ENCODE results near the gene GPX2. TPM values are rescaled to one million over a fixed set of nuclear protein-coding genes. Genes with fewer than 3 reads are reported as not detected.

GPX2 gene
- total and polyA plus RNA-seq, 12 donors: 0.31 to 1.4 (median 0.55) TPM; not detected in 8

- H3K4me1 ChIP-seq (replicated peaks in 1 of 2): no peaks in the 10 kb centered on the region
- no peak overlapping the region for H3K27ac ChIP-seq
- TF ChIP-seq CTCF (IDR thresholded peaks at IDR 0.05) (no peak), POLR2A (IDR thresholded peaks at IDR 0.05) (no peak)
- intact Hi-C loops (cut with DNase I): no loop called here
- H3K27me3 ChIP-seq: no peaks in the 10 kb centered on the region
- no peak overlapping the region for H3K4me3 ChIP-seq
- peaks cover 0 to 6% of the 10 kb centered on the region in 2 donors for H3K36me3 ChIP-seq (replicated peaks in 1 of 2)
- WGBS, 4 donors: 81 to 94% (median 89%) methylated on average over 5 to 8 of the region's 8 CpGs
- peak in 1 of 7 donors; percentile 49 for DNase-seq
- no peaks in the 10 kb centered on the region for H3K9me3 ChIP-seq (replicated peaks in 1 of 3)
Observed at GRCh38 chr14:64948612-64949210, 6.2 kb upstream of the GPX2 start.

GRCh38 chr14:64947710-64948611, 5.4 kb upstream of the GPX2 start:
- H3K4me3 ChIP-seq: no peak overlapping the region
- WGBS, 4 donors: 86 to 91% (median 89%) methylated on average over 16 to 28 of the region's 28 CpGs
- peaks cover 0 to 6% of the 10 kb centered on the region in 2 donors for H3K36me3 ChIP-seq (replicated peaks in 1 of 2)
- intact Hi-C loops (cut with DNase I): no loop called here
- no peak overlapping the region for H3K27ac ChIP-seq
- TF ChIP-seq CTCF (IDR thresholded peaks at IDR 0.05) (no peak), POLR2A (IDR thresholded peaks at IDR 0.05) (no peak)
- H3K9me3 ChIP-seq (replicated peaks in 1 of 3): no peaks in the 10 kb centered on the region
- H3K27me3 ChIP-seq: no peaks in the 10 kb centered on the region
- no peaks in the 10 kb centered on the region for H3K4me1 ChIP-seq (replicated peaks in 1 of 2)
- DNase-seq: peak in 2 of 7 donors; percentile 28 to 40

GRCh38 chr14:64946310-64947045, 3.9 kb upstream of the GPX2 start:
- no peaks in the 10 kb centered on the region for H3K4me1 ChIP-seq (replicated peaks in 1 of 2)
- no peaks in the 10 kb centered on the region for H3K27me3 ChIP-seq
- intact Hi-C loops (cut with DNase I): no loop called here
- TF ChIP-seq CTCF (IDR thresholded peaks at IDR 0.05): no peak
- TF ChIP-seq POLR2A (IDR thresholded peaks at IDR 0.05): no peak
- DNase-seq: peak in 1 of 7 donors; percentile 35
- H3K27ac ChIP-seq: no peak overlapping the region
- peaks cover 0 to 6% of the 10 kb centered on the region in 2 donors for H3K36me3 ChIP-seq (replicated peaks in 1 of 2)
- H3K4me3 ChIP-seq: no peak overlapping the region
- no peaks in the 10 kb centered on the region for H3K9me3 ChIP-seq (replicated peaks in 1 of 3)
- 83 to 96% (median 84%) methylated on average over 6 of the region's 6 CpGs for WGBS, 4 donors
